Osteoblast (primary cell): ENCODE data around the gene TM9SF1. TPM values are rescaled to one million over a fixed set of nuclear protein-coding genes. Genes with fewer than 3 reads are reported as not detected.

Source experiments
- DNase-seq: peaks from one replicate; pipeline ENCODE4 v3.0.0; 2011; ENCODE audit warnings: low spot score, mixed read lengths; ENCODE audit not compliant: insufficient read length; ENCODE audit errors: missing footprints
- H2AFZ ChIP-seq: 2 replicates; pipeline ENCODE4 v1.6.0; 2011; ENCODE audit warnings: mild to moderate bottlenecking, low read length
- H3K27ac ChIP-seq: 2 replicates; pipeline ENCODE4 v1.5.1; 2011; ENCODE audit warnings: mild to moderate bottlenecking, low read depth, low read length, moderate library complexity
- H3K27me3 ChIP-seq: 2 replicates; pipeline ENCODE4 v1.6.0; 2012; ENCODE audit warnings: mild to moderate bottlenecking, control low read depth, inconsistent platforms, low read length, moderate library complexity; ENCODE audit not compliant: insufficient read depth
- H3K36me3 ChIP-seq: 2 replicates; pipeline ENCODE4 v1.5.1; 2011; ENCODE audit warnings: mild to moderate bottlenecking, low read length, control low read depth, moderate library complexity; ENCODE audit not compliant: insufficient read depth
- H3K4me1 ChIP-seq: 2 replicates; pipeline ENCODE4 v1.5.1; 2011; ENCODE audit warnings: mild to moderate bottlenecking, low read length, control low read depth, moderate library complexity; ENCODE audit not compliant: insufficient read depth
- H3K4me2 ChIP-seq: 2 replicates; pipeline ENCODE4 v1.6.0; 2011; ENCODE audit warnings: mild to moderate bottlenecking, low read length; ENCODE audit not compliant: insufficient read depth
- H3K4me3 ChIP-seq: fragments of 200-600 bp; sonication (generic); 3 replicates; pipeline ENCODE4 v1.5.1; 2012; ENCODE audit warnings: mild to moderate bottlenecking, low read length, inconsistent platforms; ENCODE audit not compliant: insufficient read depth
- H3K79me2 ChIP-seq: 2 replicates; pipeline ENCODE4 v1.6.0; 2012; ENCODE audit warnings: mild to moderate bottlenecking, low read length, control low read depth, inconsistent platforms; ENCODE audit not compliant: insufficient read depth
- H3K9me3 ChIP-seq: 2 replicates; pipeline ENCODE4 v1.5.1; 2011; ENCODE audit warnings: low read depth, low read length, control low read depth
- H4K20me1 ChIP-seq: 2 replicates; pipeline ENCODE4 v1.6.0; 2012; ENCODE audit warnings: mild to moderate bottlenecking, low read length, control low read depth; ENCODE audit not compliant: insufficient read depth
- total RNA-seq: library from RNA; depleted of rRNA; stranded (reverse); fragments of >200 nt; gene quantifications from 2 replicates; pipeline ENCODE4 v1.2.3, GENCODE V29; 2012
- TF ChIP-seq, protein P1 (sequence below): IDR thresholded peaks from 2 replicates; pipeline ENCODE4 v1.5.1; 2011; ENCODE audit warnings: mild to moderate bottlenecking, low read depth, low read length, moderate library complexity; ENCODE audit errors: extremely low read depth

The TM9SF1 gene
- total RNA-seq, 1 donor, result 78.2 TPM

DNA sequence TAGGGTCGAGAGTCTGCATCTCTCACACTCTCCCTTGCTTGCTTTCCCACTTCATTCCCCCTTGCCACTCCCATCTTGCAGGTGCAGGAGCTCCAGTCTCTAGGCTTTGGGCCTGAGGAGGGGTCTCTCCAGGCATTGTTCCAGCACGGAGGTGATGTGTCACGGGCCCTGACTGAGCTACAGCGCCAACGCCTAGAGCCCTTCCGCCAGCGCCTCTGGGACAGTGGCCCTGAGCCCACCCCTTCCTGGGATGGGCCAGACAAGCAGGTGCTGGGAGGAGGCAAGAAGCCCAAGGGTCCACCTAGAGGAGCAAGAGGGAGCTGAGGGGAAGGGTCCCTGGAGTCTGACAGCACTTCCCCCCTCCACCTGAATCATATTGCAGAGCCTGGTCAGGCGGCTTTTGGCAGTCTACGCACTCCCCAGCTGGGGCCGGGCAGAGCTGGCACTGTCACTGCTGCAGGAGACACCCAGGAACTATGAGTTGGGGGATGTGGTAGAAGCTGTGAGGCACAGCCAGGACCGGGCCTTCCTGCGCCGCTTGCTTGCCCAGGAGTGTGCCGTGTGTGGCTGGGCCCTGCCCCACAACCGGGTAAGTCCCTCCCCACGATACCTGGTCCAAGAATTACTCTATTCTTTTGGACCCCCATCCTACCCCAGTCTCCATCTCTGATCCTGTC, 43.7 kb downstream of the TM9SF1 start:
- peaks cover 11% of the 10 kb centered on the region for H4K20me1 ChIP-seq

DNA sequence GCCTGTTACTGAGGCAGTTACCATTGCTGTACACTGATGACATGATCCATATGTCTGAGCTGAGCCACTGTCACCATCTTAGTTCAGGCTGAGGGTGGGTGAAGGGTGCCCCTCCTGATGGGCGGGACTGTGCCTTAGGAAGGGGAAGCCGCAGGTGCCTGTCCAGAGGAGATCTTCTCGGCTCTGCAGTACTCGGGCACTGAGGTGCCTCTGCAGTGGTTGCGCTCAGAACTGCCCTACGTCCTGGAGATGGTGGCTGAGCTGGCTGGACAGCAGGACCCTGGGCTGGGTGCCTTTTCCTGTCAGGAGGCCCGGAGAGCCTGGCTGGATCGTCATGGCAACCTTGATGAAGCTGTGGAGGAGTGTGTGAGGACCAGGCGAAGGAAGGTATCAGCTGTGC, 44.2 kb downstream of the TM9SF1 start:
- H4K20me1 ChIP-seq, result peaks cover 11% of the 10 kb centered on the region
- peaks cover 11% of the 10 kb centered on the region for H3K4me1 ChIP-seq
- TF ChIP-seq, protein P1, sequence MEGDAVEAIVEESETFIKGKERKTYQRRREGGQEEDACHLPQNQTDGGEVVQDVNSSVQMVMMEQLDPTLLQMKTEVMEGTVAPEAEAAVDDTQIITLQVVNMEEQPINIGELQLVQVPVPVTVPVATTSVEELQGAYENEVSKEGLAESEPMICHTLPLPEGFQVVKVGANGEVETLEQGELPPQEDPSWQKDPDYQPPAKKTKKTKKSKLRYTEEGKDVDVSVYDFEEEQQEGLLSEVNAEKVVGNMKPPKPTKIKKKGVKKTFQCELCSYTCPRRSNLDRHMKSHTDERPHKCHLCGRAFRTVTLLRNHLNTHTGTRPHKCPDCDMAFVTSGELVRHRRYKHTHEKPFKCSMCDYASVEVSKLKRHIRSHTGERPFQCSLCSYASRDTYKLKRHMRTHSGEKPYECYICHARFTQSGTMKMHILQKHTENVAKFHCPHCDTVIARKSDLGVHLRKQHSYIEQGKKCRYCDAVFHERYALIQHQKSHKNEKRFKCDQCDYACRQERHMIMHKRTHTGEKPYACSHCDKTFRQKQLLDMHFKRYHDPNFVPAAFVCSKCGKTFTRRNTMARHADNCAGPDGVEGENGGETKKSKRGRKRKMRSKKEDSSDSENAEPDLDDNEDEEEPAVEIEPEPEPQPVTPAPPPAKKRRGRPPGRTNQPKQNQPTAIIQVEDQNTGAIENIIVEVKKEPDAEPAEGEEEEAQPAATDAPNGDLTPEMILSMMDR, result no peak
- no peak overlapping the region for H3K4me2 ChIP-seq
- H3K79me2 ChIP-seq, result peaks cover 33% of the 10 kb centered on the region
- H2AFZ ChIP-seq, result no peak overlapping the region
- no peaks in the 10 kb centered on the region for H3K27me3 ChIP-seq
- H3K27ac ChIP-seq, result no peak overlapping the region
- H3K36me3 ChIP-seq, result peaks cover 55% of the 10 kb centered on the region
- H3K9me3 ChIP-seq, result no peaks in the 10 kb centered on the region
- DNase-seq, result peak; percentile 32
- H3K4me3 ChIP-seq, result no peak overlapping the region

More for the DNA sequence above, 43.7 kb downstream of the TM9SF1 start:
- Histone ChIP-seq H3K27ac (no peak overlapping the region), H2AFZ (no peak overlapping the region), H3K27me3 (no peaks in the 10 kb centered on the region), H3K4me1 (peaks cover 9% of the 10 kb centered on the region), H3K79me2 (peaks cover 33% of the 10 kb centered on the region), H3K4me3 (no peak overlapping the region), H3K9me3 (no peaks in the 10 kb centered on the region), H3K36me3 (peaks cover 59% of the 10 kb centered on the region), H3K4me2 (no peak overlapping the region)
- TF ChIP-seq, protein P1, result no peak
- DNase-seq, result no peak

GRCh38 chr14:24150567-24150966, 44.7 kb downstream of the TM9SF1 start:
- Histone ChIP-seq H3K36me3 (peaks cover 51% of the 10 kb centered on the region), H2AFZ (no peak overlapping the region)

DNA sequence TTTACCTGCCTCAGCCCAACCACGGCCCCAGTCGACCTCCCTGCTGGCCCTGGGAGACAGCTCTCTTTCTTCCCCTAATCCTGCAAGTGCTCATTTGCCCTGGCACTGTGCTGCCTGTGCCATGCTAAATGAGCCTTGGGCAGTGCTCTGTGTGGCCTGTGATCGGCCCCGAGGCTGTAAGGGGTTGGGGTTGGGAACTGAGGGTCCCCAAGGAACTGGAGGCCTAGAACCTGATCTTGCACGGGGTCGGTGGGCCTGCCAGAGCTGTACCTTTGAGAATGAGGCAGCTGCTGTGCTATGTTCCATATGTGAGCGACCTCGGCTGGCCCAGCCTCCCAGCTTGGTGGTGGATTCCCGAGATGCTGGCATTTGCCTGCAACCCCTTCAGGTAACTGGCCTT, 45.2 kb downstream of the TM9SF1 start:
- H3K27ac ChIP-seq, result no peak overlapping the region
- TF ChIP-seq, protein P1, result no peak
- H3K4me3 ChIP-seq, result no peak overlapping the region
- no peaks in the 10 kb centered on the region for H3K27me3 ChIP-seq
- H3K36me3 ChIP-seq, result peaks cover 46% of the 10 kb centered on the region
- peaks cover 40% of the 10 kb centered on the region for H3K79me2 ChIP-seq
- H3K4me1 ChIP-seq, result peaks cover 20% of the 10 kb centered on the region
- no peak overlapping the region for H2AFZ ChIP-seq
- DNase-seq, result peak; percentile 58
- no peaks in the 10 kb centered on the region for H3K9me3 ChIP-seq
- peaks cover 11% of the 10 kb centered on the region for H4K20me1 ChIP-seq
- no peak overlapping the region for H3K4me2 ChIP-seq

More at GRCh38 chr14:24150567-24150966, 44.7 kb downstream of the TM9SF1 start:
- H3K27me3 ChIP-seq, result no peaks in the 10 kb centered on the region
- peaks cover 35% of the 10 kb centered on the region for H3K79me2 ChIP-seq
- H3K27ac ChIP-seq, result no peak overlapping the region
- peaks cover 15% of the 10 kb centered on the region for H3K4me1 ChIP-seq
- no peak overlapping the region for H3K4me2 ChIP-seq
- peaks cover 11% of the 10 kb centered on the region for H4K20me1 ChIP-seq
- H3K9me3 ChIP-seq, result no peaks in the 10 kb centered on the region
- TF ChIP-seq, protein P1, result no peak
- H3K4me3 ChIP-seq, result no peak overlapping the region
- DNase-seq, result no peak
